Activated CD4-positive, alpha-beta memory T cell treated with anti-CD3 and anti-CD28 coated beads for 36 hours (primary cell): Measurements from ENCODE around the gene RER1. TPM values are rescaled to one million over a fixed set of nuclear protein-coding genes. Genes with fewer than 3 reads are reported as not detected.

Experiments used
- CTCF ChIA-PET: fragments of 350-600 bp; sonication (Branson Sonifier 250); formaldehyde crosslinking; loops from one replicate; lab custom pipeline; 2021; ENCODE audit warnings: antibody characterized with exemption, inconsistent platforms; lab: Charles Lee
- POLR2A ChIA-PET: fragments of 350-600 bp; sonication (Branson Sonifier 250); formaldehyde crosslinking; loops from one replicate; lab custom pipeline; 2021; ENCODE audit warnings: antibody characterized with exemption; lab: Charles Lee
- DNase-seq: peaks from one replicate; pipeline ENCODE4 v3.0.0-alpha.2; 2020
- H3K27ac Mint-ChIP-seq: one replicate; pipeline ENCODE4 v1.8.0; 2021; ENCODE audit warnings: mixed read lengths
- H3K27me3 Mint-ChIP-seq: one replicate; pipeline ENCODE4 v1.8.0; 2021; ENCODE audit warnings: mixed read lengths
- H3K36me3 Mint-ChIP-seq: one replicate; pipeline ENCODE4 v1.8.0; 2021; ENCODE audit warnings: mixed read lengths
- H3K4me1 Mint-ChIP-seq: one replicate; pipeline ENCODE4 v1.8.0; 2021; ENCODE audit warnings: low read depth, mixed read lengths
- H3K4me3 Mint-ChIP-seq: one replicate; pipeline ENCODE4 v1.8.0; 2021; ENCODE audit warnings: mild to moderate bottlenecking, mixed read lengths
- H3K9me3 Mint-ChIP-seq: one replicate; pipeline ENCODE4 v1.8.0; 2021; ENCODE audit warnings: mixed read lengths
- intact Hi-C: fragments of 100-400 bp; cut with micrococcal nuclease; formaldehyde crosslinking; loops from one replicate; pipeline ENCODE4 v1.15.1; 2023
- total RNA-seq, 2 experiments: library from RNA; stranded (reverse); gene quantifications; one replicate each; pipeline ENCODE4 v1.2.3, GENCODE V29; 2021

The RER1 gene
- total RNA-seq = 100 to 1,000 TPM; 148 to 154 TPM

GRCh38 chr1:2391041-2391930 lies at the start of gene RER1, which contains the start of gene MORN1:
TSS of gene RER1 (plus strand) at chr1:2391841. CDS start at chr1:2395791, 3,950 bp downstream.
TSS of gene MORN1 (minus strand) at chr1:2391554. CDS start at chr1:2391533, 21 bp downstream.
- Mint-ChIP-seq H3K4me3 (peak within 1 kb of the TSS; percentile 93), H3K36me3 (peaks cover 20% of the 10 kb centered on the region), H3K27me3 (no peaks in the 10 kb centered on the region), H3K9me3 (no peaks in the 10 kb centered on the region), H3K4me1 (peaks cover 39% of the 10 kb centered on the region), H3K27ac (peak within 1 kb of the TSS; percentile 84)
- peak; percentile 99 for DNase-seq
- ChIA-PET POLR2A (interaction anchor here (1.0 to 1.7 kb wide), 11 partner anchors 9 to 202 kb away, joined by 3 to 10 read pairs (median 5); partner anchors contain the start of genes FAAP20, PANK4, PEX10 and PRXL2B), CTCF (interaction anchor here (0.6 to 17.5 kb wide), 12 partner anchors 10 to 478 kb away, joined by 3 to 409 read pairs (median 6); partner anchors contain the start of genes FAAP20 and PEX10)
- intact Hi-C loops = loop anchor here (1.0 to 5.0 kb wide), 4 partner anchors 21 to 156 kb away; partner anchors contain the start of gene PEX10

DNA sequence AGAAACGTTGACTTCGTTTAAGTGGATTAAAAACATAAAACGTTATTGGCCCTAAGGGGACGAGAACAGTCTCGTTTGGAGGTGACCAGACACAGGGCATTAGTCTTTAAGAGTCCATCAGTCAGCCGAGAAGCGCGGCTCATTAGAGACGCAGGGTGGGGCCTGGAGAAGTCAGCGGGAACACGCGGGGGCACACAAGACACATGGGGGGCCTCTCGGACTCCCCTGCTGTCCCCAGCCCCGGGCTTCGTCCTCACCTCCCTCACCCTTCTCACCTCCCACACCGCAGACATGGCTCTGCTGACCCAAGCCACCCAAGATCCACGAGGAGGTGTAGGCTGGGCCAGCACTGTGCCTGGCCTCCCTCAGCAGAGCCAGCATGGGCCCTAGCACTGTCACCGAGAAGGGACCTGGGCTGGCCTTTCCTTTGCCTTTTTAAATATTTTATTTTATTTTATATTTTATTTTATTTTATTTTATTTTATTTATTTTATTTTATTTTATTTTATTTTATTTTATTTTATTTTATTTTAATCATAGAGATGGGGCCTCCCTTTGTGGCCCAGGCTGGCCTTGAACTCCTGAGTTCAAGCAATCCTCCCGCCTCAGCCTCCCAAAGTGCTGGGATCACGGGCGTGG lies 49.1 kb upstream of the RER1 start:
- POLR2A ChIA-PET = no interaction called here
- Mint-ChIP-seq H3K4me3 (no peak overlapping the region), H3K9me3 (no peaks in the 10 kb centered on the region), H3K4me1 (no peaks in the 10 kb centered on the region), H3K36me3 (no peaks in the 10 kb centered on the region), H3K27ac (no peak overlapping the region), H3K27me3 (no peaks in the 10 kb centered on the region)
- DNase-seq = no peak
- intact Hi-C loops = no loop called here
- CTCF ChIA-PET = no interaction called here

DNA sequence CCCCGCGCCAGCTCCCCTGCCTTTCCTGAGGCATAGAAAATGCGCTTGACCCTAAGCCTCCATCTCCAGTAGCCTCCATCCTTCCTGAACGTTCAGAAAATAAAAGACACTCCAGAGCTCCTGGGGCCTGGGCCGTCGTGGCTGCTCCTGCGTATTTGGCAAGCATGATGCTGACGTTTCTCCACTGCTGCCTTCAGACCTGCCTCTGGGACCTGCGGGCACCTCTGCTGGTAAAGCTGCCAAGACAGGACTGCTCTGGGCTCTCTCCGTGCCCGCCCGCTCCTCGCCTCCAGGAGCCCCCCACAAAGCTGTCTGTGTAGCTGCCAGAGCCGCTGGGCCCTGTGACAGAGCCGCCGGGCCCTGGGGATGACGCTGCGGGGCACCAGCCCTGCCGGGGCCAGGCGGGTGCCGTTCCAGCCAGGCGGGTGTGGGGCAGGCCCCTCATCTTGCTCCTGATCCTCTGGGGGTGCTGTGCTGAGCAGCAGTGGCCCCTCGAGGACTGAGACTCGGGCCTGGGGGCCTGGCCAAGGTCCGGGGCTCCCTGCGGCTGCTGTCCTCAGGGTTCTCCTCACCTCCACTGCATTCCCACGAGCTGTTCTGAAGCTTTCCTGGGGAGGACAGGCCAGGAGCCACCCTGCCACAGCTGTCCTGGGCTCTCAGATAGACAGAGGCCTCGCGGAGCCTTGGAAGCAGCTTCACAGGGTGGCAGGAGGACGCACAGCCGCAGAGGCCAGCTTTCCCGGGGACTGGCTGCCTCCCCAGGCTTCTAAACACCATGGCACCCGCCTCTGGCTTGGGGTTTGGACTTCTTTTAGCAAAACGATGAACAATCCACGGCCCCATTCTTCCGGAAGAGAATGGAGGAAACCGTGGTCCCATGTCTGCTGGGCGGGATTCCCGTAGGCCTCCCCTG lies 48.4 kb upstream of the RER1 start:
- no peaks in the 10 kb centered on the region for H3K36me3 Mint-ChIP-seq
- no peak overlapping the region for H3K27ac Mint-ChIP-seq
- intact Hi-C loops = no loop called here
- no peaks in the 10 kb centered on the region for H3K4me1 Mint-ChIP-seq
- ChIA-PET CTCF (no interaction called here), POLR2A (no interaction called here)
- no peak for DNase-seq
- H3K4me3 Mint-ChIP-seq = no peak overlapping the region
- no peaks in the 10 kb centered on the region for H3K27me3 Mint-ChIP-seq
- no peaks in the 10 kb centered on the region for H3K9me3 Mint-ChIP-seq

DNA sequence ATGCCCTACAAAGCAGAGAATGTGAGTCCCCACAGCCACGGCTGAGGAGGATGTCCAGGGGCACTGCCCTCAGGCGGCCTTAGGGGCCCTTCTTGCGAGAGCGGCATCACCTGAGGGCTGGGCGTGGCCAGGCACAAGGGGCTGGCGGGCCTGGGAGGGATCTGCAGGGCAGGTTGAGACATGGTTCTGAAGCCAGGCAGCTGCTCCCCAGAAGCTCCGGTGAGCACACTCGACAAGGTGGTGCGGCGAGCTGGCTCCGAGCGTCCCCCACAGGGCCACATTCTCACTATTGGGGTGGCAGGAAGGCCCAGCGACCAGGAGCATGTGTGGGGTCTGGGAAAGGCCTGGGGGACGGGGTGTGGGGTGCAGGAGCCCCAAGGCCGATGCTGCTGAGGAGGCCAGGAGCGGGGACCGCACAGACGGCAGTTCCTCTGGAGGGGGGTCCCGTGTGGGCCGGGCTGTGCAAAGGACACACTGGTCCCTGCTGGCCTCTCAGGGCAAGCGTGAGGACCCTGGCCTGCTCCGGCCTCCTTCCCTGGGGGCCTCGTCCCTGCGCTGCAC lies 47.4 kb upstream of the RER1 start:
- Mint-ChIP-seq H3K4me3 (no peak overlapping the region), H3K27ac (no peak overlapping the region), H3K4me1 (no peaks in the 10 kb centered on the region), H3K27me3 (no peaks in the 10 kb centered on the region), H3K9me3 (no peaks in the 10 kb centered on the region), H3K36me3 (no peaks in the 10 kb centered on the region)
- ChIA-PET CTCF (no interaction called here), POLR2A (no interaction called here)
- DNase-seq = no peak
- intact Hi-C loops = no loop called here

GRCh38 chr1:2344744-2345296 lies 46.8 kb upstream of the RER1 start:
- Mint-ChIP-seq H3K4me1 (no peaks in the 10 kb centered on the region), H3K27ac (no peak overlapping the region), H3K36me3 (no peaks in the 10 kb centered on the region), H3K4me3 (no peak overlapping the region), H3K9me3 (no peaks in the 10 kb centered on the region), H3K27me3 (no peaks in the 10 kb centered on the region)
- DNase-seq = no peak
- intact Hi-C loops = no loop called here
- ChIA-PET POLR2A (no interaction called here), CTCF (no interaction called here)

DNA sequence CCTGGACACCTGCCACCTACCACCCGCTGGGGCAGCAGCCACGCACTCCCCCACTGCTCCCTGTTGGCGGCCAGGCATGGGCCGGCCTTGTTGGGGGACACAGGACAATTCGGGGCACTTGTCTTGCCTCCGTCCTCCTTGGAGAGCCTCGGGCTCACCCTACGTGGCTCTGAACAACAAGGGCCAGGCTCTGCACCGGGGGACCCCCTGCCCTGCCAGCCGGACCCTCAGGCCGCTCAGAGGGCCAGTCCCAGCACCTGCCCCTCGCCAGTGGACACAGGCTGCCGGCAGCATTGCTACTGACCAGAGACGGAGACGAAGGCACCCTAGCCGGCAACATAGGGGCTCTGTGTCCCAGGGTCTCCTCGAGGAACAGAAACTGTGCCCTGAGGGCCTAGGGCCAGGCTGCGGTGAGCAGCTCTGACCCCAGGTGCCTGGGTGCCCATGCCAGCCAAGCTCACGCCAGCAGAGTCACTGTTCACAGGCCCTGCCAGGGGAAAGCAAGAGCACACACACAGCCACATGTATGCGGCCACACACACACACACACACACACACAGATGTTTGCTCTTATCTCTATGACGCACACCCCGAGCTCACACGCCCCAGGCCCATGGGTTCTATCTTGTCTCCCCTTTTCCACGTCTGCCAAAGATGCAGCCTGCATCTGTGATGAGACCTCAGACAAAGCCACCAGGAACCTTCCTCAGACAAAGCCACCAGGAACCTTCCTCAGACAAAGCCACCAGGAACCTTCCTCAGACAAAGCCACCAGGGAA lies 46.2 kb upstream of the RER1 start:
- intact Hi-C loops = no loop called here
- CTCF ChIA-PET = no interaction called here
- POLR2A ChIA-PET = no interaction called here
- no peak for DNase-seq
- Mint-ChIP-seq H3K9me3 (no peaks in the 10 kb centered on the region), H3K4me3 (no peak overlapping the region), H3K36me3 (no peaks in the 10 kb centered on the region), H3K27ac (no peak overlapping the region), H3K27me3 (no peaks in the 10 kb centered on the region), H3K4me1 (no peaks in the 10 kb centered on the region)

- no peaks in the 10 kb centered on the region for H3K4me1 Mint-ChIP-seq
- intact Hi-C loops = no loop called here
- CTCF ChIA-PET = interaction anchor here (1.2 kb wide), 1 partner anchor 35 kb away, joined by 3 read pairs; no protein-coding TSS in a partner anchor
- H3K4me3 Mint-ChIP-seq = no peak overlapping the region
- no peaks in the 10 kb centered on the region for H3K9me3 Mint-ChIP-seq
- no peaks in the 10 kb centered on the region for H3K36me3 Mint-ChIP-seq
- POLR2A ChIA-PET = no interaction called here
- DNase-seq = no peak
- H3K27ac Mint-ChIP-seq = no peak overlapping the region
- no peaks in the 10 kb centered on the region for H3K27me3 Mint-ChIP-seq
Observed at GRCh38 chr1:2346691-2347408, 44.8 kb upstream of the RER1 start.

- DNase-seq = no peak
- ChIA-PET POLR2A (no interaction called here), CTCF (interaction anchor here (1.2 kb wide), 1 partner anchor 34 kb away, joined by 3 read pairs; no protein-coding TSS in a partner anchor)
- Mint-ChIP-seq H3K27me3 (no peaks in the 10 kb centered on the region), H3K4me3 (no peak overlapping the region), H3K9me3 (no peaks in the 10 kb centered on the region), H3K36me3 (no peaks in the 10 kb centered on the region), H3K27ac (no peak overlapping the region), H3K4me1 (no peaks in the 10 kb centered on the region)
- intact Hi-C loops = no loop called here
Observed at GRCh38 chr1:2347409-2347785, 44.2 kb upstream of the RER1 start.

DNA sequence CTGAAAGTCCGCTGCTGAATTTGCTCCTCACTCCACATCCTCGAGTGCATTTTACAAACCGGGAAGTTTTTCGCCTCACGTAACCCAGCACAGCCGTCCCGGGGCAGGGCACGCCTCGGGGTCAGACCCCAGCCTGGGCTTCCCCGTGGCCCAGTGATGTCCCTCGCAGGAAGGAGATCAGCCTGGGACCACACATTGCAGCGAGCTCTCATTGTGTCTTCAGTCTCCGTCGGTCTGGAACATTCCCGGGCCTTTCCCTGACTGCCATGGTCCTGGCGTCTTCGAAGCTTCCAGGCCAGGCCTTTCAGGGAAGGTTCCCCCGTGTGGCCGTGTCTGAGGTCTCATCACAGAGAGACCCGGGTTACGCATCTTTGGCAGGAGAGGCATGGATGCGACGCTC lies 43.7 kb upstream of the RER1 start:
- DNase-seq = no peak
- Mint-ChIP-seq H3K4me1 (no peaks in the 10 kb centered on the region), H3K4me3 (no peak overlapping the region), H3K27ac (no peak overlapping the region), H3K9me3 (no peaks in the 10 kb centered on the region), H3K36me3 (no peaks in the 10 kb centered on the region), H3K27me3 (no peaks in the 10 kb centered on the region)
- ChIA-PET POLR2A (interaction anchor here (0.6 kb wide), 1 partner anchor 230 kb away, joined by 3 read pairs; no protein-coding TSS in a partner anchor), CTCF (no interaction called here)
- intact Hi-C loops = no loop called here
